Activated CD8-positive, alpha-beta memory T cell treated with anti-CD3 and anti-CD28 coated beads, Interleukin-2, amount 50 U/mL, for 48 hours (primary cell): Measurements from ENCODE around the gene TOGARAM1.

ENCODE experiments used
- DNase-seq: peaks from one replicate; pipeline ENCODE4 v3.0.0-alpha.2; 2020

Gene TOGARAM1

GRCh38 chr14:44961554-44962333 is at the start of gene TOGARAM1, which contains the start of gene KLHL28:
TOGARAM1 (plus strand) TSS chr14:44962190; CDS start chr14:44962422, 232 bp downstream.
KLHL28 (minus strand) TSS chr14:44961947; CDS start chr14:44945928, 16,019 bp downstream.
- peak; percentile 93 for DNase-seq

GRCh38 chr14:44914849-44915248 is 47.1 kb upstream of the TOGARAM1 start:
- DNase-seq, result no peak

- DNase-seq, result no peak
Measured at GRCh38 chr14:44928793-44929192, 33.2 kb upstream of the TOGARAM1 start.

- DNase-seq, result no peak
Measured at GRCh38 chr14:44935155-44935554, 26.8 kb upstream of the TOGARAM1 start.

- DNase-seq, result no peak
Measured at GRCh38 chr14:44937547-44937946, 24.4 kb upstream of the TOGARAM1 start.

GRCh38 chr14:44940211-44940610 is 21.8 kb upstream of the TOGARAM1 start:
- no peak for DNase-seq

GRCh38 chr14:44940944-44941343 is 21.0 kb upstream of the TOGARAM1 start:
- no peak for DNase-seq

- DNase-seq, result no peak
Measured at GRCh38 chr14:44941591-44941990, 20.4 kb upstream of the TOGARAM1 start.

GRCh38 chr14:44942436-44942835 is 19.6 kb upstream of the TOGARAM1 start:
- DNase-seq, result no peak

- no peak for DNase-seq
Measured at GRCh38 chr14:44944107-44944506, 17.9 kb upstream of the TOGARAM1 start.

GRCh38 chr14:44945264-44945663 is 16.7 kb upstream of the TOGARAM1 start:
- no peak for DNase-seq

- DNase-seq, result no peak
Measured at GRCh38 chr14:44951051-44951450, 10.9 kb upstream of the TOGARAM1 start.

- DNase-seq, result no peak
Measured at GRCh38 chr14:44952391-44953110, 9.4 kb upstream of the TOGARAM1 start.

- no peak for DNase-seq
Measured at GRCh38 chr14:44954750-44955149, 7.2 kb upstream of the TOGARAM1 start.

GRCh38 chr14:44955528-44955927 is 6.5 kb upstream of the TOGARAM1 start:
- no peak for DNase-seq

GRCh38 chr14:44956866-44957265 is 5.1 kb upstream of the TOGARAM1 start:
- no peak for DNase-seq

GRCh38 chr14:44959538-44959937 is 2.5 kb upstream of the TOGARAM1 start:
- DNase-seq, result no peak

GRCh38 chr14:44960146-44960545 is 1.8 kb upstream of the TOGARAM1 start:
- DNase-seq, result no peak

- DNase-seq, result no peak
Measured at GRCh38 chr14:44960646-44961045, 1.3 kb upstream of the TOGARAM1 start.

GRCh38 chr14:44961151-44961553 is 838 bp upstream of the TOGARAM1 start:
- peak; percentile 71 for DNase-seq

GRCh38 chr14:44962334-44963043 is 499 bp downstream of the TOGARAM1 start:
- peak; percentile 73 for DNase-seq

GRCh38 chr14:44963044-44963528 is 1.1 kb downstream of the TOGARAM1 start:
- DNase-seq, result no peak

- no peak for DNase-seq
Measured at GRCh38 chr14:44963775-44964380, 1.9 kb downstream of the TOGARAM1 start.
